Measurements from ENCODE around the gene TMEM132D.

Gene TMEM132D

DNA sequence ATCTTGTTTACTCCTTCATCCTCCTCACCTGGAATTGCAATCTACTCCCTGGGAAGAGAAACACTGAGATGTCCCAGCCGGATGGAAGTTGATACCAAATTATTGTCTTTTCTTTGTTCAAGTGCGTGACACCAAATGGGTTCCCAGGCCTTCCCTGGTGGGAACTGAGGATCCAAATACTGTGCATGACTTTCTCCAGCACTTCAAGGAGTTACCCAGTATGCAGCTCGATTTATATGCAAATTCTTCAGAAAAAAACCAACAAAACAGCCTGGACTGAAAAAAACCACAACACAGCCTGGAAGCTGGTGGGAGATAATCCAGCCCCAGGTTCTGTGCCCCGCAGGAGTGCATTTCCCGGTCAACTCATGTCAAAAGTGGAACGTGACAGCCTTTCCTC is 740.0 kb downstream of the TMEM132D start:
- Histone ChIP-seq H3K79me2 (ENCODE audit: control insufficient read depth, insufficient read depth, low read length, unreplicated experiment) (no peaks in the 10 kb centered on the region), H3K36me3 (ENCODE audit: insufficient read depth, low read length) (no peaks in the 10 kb centered on the region), H2AFZ (ENCODE audit: low read length, unreplicated experiment) (no peak overlapping the region), H3K27me3 (ENCODE audit: insufficient read depth, low read length) (no peaks in the 10 kb centered on the region), H3K27ac (ENCODE audit: low read depth, low read length) (no peak overlapping the region), H3K4me3 (ENCODE audit: low read depth, low read length) (no peak overlapping the region), H3K4me1 (ENCODE audit: control insufficient read depth, insufficient read depth, low read length, unreplicated experiment) (no peaks in the 10 kb centered on the region)

DNA sequence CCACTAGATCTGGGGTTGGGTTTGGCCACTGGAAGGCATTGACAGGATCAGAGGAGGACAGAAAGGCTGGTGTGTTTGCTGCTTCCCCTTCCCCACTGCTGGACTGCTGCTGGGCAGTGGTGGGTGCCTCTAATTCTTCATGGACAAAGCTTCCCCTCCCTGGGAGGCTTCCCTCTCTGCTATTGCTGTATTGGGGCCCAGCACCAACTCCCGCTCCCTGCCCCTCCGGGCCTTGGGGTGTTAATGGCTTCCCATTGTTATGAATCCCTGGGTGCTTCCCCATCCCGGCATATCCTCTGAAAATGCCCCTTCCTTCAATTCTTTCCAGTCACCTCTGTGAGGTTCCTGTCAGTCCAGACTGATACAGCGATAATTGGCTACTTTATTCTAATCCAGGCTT is 740.4 kb downstream of the TMEM132D start:
- Histone ChIP-seq H3K4me1 (ENCODE audit: control insufficient read depth, insufficient read depth, low read length, unreplicated experiment) (no peaks in the 10 kb centered on the region), H3K4me3 (ENCODE audit: low read depth, low read length) (no peak overlapping the region), H3K79me2 (ENCODE audit: control insufficient read depth, insufficient read depth, low read length, unreplicated experiment) (no peaks in the 10 kb centered on the region), H3K27me3 (ENCODE audit: insufficient read depth, low read length) (no peaks in the 10 kb centered on the region), H2AFZ (ENCODE audit: low read length, unreplicated experiment) (no peak overlapping the region), H3K36me3 (ENCODE audit: insufficient read depth, low read length) (no peaks in the 10 kb centered on the region), H3K27ac (ENCODE audit: low read depth, low read length) (no peak overlapping the region)

DNA sequence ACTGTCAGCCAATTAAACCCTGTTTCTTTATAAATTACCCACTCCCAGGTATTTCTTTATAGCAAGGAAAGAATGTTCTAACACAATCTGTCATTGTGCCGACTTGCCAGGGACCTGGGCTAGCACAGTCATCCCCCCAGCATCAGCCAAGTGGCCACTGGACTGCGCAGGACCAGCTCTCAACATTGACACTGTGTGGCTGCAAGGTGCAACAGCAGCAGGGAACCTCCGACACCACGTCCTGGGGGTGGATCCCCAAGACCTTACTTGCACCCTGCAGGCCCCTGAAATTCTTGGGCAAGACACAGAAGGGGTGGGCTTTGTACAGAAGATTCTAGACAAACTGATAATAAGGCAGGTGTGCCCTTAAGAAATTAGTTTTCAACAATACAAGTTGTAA is 741.0 kb downstream of the TMEM132D start:
- Histone ChIP-seq H3K36me3 (ENCODE audit: insufficient read depth, low read length) (no peaks in the 10 kb centered on the region), H3K27ac (ENCODE audit: low read depth, low read length) (no peak overlapping the region), H3K79me2 (ENCODE audit: control insufficient read depth, insufficient read depth, low read length, unreplicated experiment) (no peaks in the 10 kb centered on the region), H3K4me3 (ENCODE audit: low read depth, low read length) (no peak overlapping the region), H3K27me3 (ENCODE audit: insufficient read depth, low read length) (no peaks in the 10 kb centered on the region), H3K4me1 (ENCODE audit: control insufficient read depth, insufficient read depth, low read length, unreplicated experiment) (no peaks in the 10 kb centered on the region), H2AFZ (ENCODE audit: low read length, unreplicated experiment) (no peak overlapping the region)

DNA sequence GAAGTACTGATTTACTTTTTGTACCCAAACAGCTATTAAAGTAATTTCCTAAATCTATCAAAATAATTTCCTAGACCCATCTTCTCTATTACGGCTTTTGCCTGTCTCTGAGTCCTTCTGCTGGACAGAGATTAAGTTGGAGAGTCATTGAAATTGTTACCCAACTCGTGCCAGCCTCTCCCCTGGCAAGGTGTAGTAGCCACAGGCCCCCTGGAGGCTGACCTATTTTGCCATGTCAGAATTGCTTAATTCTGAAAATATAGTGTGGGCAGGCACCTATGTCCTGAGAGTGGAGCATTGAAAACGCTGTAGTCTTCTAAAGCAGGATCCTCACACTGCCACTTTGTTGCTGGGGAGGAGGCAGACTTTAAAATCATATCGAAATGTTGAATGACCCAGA is 742.3 kb downstream of the TMEM132D start:
- H3K27me3 ChIP-seq (ENCODE audit: insufficient read depth, low read length), result no peaks in the 10 kb centered on the region

DNA sequence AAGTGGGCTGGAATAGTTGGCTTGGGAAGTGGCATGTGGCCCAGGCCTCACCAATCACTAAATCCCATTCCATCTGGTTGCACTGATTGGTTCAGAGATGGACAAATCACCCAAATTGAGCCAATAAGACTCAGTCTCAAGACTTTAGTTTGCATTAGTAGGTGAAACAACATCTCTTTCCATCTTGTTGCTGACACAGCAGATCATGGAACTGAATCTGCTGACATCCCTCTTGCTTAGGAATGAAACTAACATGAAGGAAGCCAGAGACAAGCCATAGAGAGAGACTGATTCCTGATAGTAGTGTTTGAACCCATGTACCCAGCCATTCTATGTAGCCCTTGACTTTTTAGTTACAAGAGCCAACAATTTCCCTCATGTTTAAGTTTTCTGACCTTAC is 743.5 kb downstream of the TMEM132D start:
- Histone ChIP-seq H3K27ac (ENCODE audit: low read depth, low read length) (no peak overlapping the region), H3K4me3 (ENCODE audit: low read depth, low read length) (no peak overlapping the region), H3K4me1 (ENCODE audit: control insufficient read depth, insufficient read depth, low read length, unreplicated experiment) (no peaks in the 10 kb centered on the region), H3K27me3 (ENCODE audit: insufficient read depth, low read length) (no peaks in the 10 kb centered on the region), H2AFZ (ENCODE audit: low read length, unreplicated experiment) (no peak overlapping the region), H3K79me2 (ENCODE audit: control insufficient read depth, insufficient read depth, low read length, unreplicated experiment) (no peaks in the 10 kb centered on the region), H3K36me3 (ENCODE audit: insufficient read depth, low read length) (no peaks in the 10 kb centered on the region)

More for the DNA sequence above, 742.3 kb downstream of the TMEM132D start:
- Histone ChIP-seq H3K79me2 (ENCODE audit: control insufficient read depth, insufficient read depth, low read length, unreplicated experiment) (no peaks in the 10 kb centered on the region), H3K27ac (ENCODE audit: low read depth, low read length) (no peak overlapping the region), H2AFZ (ENCODE audit: low read length, unreplicated experiment) (no peak overlapping the region), H3K36me3 (ENCODE audit: insufficient read depth, low read length) (no peaks in the 10 kb centered on the region), H3K4me3 (ENCODE audit: low read depth, low read length) (no peak overlapping the region), H3K4me1 (ENCODE audit: control insufficient read depth, insufficient read depth, low read length, unreplicated experiment) (no peaks in the 10 kb centered on the region)

DNA sequence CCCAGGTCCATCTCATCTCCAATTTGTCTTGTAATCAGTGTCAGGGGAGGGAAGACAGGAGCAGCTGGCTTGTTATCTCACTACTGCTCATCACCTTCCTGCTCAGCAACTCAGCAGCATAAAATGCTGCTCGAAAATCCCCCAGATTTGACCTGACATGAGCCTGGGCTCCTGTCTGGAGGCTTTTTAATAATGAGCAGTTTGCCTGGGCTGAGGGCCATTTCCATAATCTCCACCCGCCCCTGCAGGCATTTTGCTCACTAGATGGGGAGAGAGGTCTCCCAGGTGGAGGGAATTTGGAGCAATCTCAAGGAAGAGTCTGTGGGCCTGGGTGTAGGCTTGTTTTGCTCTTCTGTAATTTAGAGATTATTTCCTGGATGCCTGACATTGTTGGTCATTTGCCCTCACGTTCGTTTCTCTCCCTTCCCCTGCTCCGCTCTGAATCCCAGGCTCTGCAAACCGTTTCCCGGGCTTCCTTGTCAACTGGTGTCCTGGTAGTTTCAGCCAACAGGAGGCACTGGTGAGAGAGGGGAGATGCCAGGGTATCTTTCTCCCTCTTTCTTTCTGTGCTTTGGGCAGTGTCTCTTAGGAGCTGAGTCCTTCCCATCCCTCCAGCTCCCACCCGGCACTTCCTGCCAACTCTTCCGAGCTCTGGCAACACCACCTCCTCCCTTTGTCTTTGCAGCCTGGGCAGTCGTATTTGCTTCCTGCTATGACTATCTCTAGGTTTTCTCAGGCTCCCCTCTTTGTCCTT is 751.3 kb downstream of the TMEM132D start:
- H3K4me1 ChIP-seq (ENCODE audit: control insufficient read depth, insufficient read depth, low read length, unreplicated experiment), result no peaks in the 10 kb centered on the region
- no peaks in the 10 kb centered on the region for H3K79me2 ChIP-seq (ENCODE audit: control insufficient read depth, insufficient read depth, low read length, unreplicated experiment)
- H3K36me3 ChIP-seq (ENCODE audit: insufficient read depth, low read length), result no peaks in the 10 kb centered on the region
- no peak overlapping the region for H2AFZ ChIP-seq (ENCODE audit: low read length, unreplicated experiment)
- H3K27ac ChIP-seq (ENCODE audit: low read depth, low read length), result no peak overlapping the region
- no peaks in the 10 kb centered on the region for H3K27me3 ChIP-seq (ENCODE audit: insufficient read depth, low read length)
- no peak overlapping the region for H3K4me3 ChIP-seq (ENCODE audit: low read depth, low read length)

DNA sequence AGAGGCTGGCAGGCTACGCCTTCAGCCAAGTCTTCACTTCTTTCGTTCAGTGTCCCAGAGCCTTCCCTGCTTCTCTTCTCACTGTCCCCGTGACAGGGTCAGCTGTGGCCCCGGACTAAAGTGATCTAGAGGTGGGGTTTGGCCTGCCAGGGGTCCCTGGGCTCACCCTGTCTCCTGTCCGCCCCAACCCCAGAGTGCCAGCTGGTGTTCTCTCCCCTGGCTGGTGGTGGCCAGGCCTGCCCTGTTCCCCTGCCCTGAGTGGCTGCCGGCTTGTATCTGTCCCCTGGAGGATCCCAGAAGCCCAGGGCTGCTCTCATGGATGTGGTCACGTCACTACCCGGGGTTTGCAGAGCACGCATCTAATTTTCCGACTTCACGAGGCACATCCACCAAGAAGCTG is 753.1 kb downstream of the TMEM132D start:
- H3K4me3 ChIP-seq (ENCODE audit: low read depth, low read length), result no peak overlapping the region
- no peak overlapping the region for H3K27ac ChIP-seq (ENCODE audit: low read depth, low read length)
- H2AFZ ChIP-seq (ENCODE audit: low read length, unreplicated experiment), result no peak overlapping the region
- no peaks in the 10 kb centered on the region for H3K36me3 ChIP-seq (ENCODE audit: insufficient read depth, low read length)
- H3K79me2 ChIP-seq (ENCODE audit: control insufficient read depth, insufficient read depth, low read length, unreplicated experiment), result no peaks in the 10 kb centered on the region
- no peaks in the 10 kb centered on the region for H3K4me1 ChIP-seq (ENCODE audit: control insufficient read depth, insufficient read depth, low read length, unreplicated experiment)
- H3K27me3 ChIP-seq (ENCODE audit: insufficient read depth, low read length), result no peaks in the 10 kb centered on the region

DNA sequence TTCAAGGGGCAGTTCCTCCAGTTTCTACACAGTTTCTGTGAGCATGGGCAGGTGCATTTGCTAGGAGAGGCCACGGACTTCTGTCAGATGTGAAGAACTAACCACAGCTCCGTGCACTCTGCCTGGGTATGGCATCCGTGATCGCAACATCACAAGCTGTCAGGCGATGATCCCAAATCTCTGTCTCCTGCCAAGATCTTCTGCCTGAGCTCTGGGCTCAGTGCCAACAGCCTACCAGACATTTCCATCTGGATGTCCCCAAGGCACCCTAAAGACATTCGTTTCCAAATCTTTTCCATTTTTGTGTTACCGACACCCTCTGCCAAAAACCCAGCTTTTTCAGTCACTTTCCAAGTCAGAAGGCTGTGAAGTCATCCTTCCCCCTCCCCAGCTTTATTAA is 758.4 kb downstream of the TMEM132D start:
- H2AFZ ChIP-seq (ENCODE audit: low read length, unreplicated experiment), result no peak overlapping the region
- no peaks in the 10 kb centered on the region for H3K27me3 ChIP-seq (ENCODE audit: insufficient read depth, low read length)
- no peaks in the 10 kb centered on the region for H3K36me3 ChIP-seq (ENCODE audit: insufficient read depth, low read length)
- no peaks in the 10 kb centered on the region for H3K79me2 ChIP-seq (ENCODE audit: control insufficient read depth, insufficient read depth, low read length, unreplicated experiment)
- H3K4me1 ChIP-seq (ENCODE audit: control insufficient read depth, insufficient read depth, low read length, unreplicated experiment), result no peaks in the 10 kb centered on the region
- no peak overlapping the region for H3K27ac ChIP-seq (ENCODE audit: low read depth, low read length)
- no peak overlapping the region for H3K4me3 ChIP-seq (ENCODE audit: low read depth, low read length)

DNA sequence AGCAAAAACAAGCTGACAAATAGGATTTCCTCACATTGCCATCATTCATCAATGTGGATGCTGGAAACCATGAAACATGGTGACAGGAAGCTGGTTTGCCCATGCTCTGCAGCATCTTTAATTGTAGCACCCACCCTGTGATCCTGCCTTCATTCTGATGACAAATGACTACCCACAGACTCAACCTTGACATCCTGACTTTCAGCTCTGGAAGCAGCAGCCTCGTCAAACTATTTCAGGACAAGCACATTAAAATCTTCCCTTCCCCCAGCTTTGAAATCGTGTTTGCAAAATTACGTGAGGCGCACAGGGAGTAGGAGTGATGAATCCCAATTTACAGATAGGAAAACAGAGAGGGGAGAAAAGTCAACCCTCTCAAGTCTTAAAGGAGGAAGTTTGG is 765.0 kb downstream of the TMEM132D start:
- Histone ChIP-seq H2AFZ (ENCODE audit: low read length, unreplicated experiment) (no peak overlapping the region), H3K27ac (ENCODE audit: low read depth, low read length) (no peak overlapping the region), H3K4me1 (ENCODE audit: control insufficient read depth, insufficient read depth, low read length, unreplicated experiment) (no peaks in the 10 kb centered on the region), H3K4me3 (ENCODE audit: low read depth, low read length) (no peak overlapping the region), H3K36me3 (ENCODE audit: insufficient read depth, low read length) (no peaks in the 10 kb centered on the region), H3K79me2 (ENCODE audit: control insufficient read depth, insufficient read depth, low read length, unreplicated experiment) (no peaks in the 10 kb centered on the region), H3K27me3 (ENCODE audit: insufficient read depth, low read length) (no peaks in the 10 kb centered on the region)

DNA sequence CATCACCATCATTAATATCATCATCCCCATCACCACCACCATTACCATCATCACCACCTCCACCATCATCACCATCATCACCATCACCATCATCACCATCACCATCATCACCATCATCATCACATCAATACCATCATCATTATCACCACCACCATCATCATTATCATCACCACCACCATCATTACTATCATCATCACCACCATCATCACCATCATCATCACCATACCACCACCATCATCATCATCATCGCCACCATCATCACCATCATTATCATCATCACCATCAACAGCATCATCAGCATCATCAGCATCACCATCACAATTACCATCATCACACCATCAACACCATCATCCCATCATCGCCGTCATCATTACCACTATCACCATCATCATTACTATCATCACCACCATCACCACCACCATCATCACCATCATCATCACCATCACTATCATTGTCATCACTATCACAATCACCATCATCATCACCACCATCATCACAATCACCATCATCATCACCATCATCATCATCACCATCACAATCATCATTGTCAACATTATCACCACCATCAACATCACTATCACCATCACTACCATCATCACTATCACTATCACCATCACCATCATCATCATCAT is 767.0 kb downstream of the TMEM132D start:
- Histone ChIP-seq H2AFZ (ENCODE audit: low read length, unreplicated experiment) (no peak overlapping the region), H3K4me1 (ENCODE audit: control insufficient read depth, insufficient read depth, low read length, unreplicated experiment) (no peaks in the 10 kb centered on the region), H3K27ac (ENCODE audit: low read depth, low read length) (no peak overlapping the region), H3K4me3 (ENCODE audit: low read depth, low read length) (no peak overlapping the region), H3K36me3 (ENCODE audit: insufficient read depth, low read length) (no peaks in the 10 kb centered on the region), H3K79me2 (ENCODE audit: control insufficient read depth, insufficient read depth, low read length, unreplicated experiment) (no peaks in the 10 kb centered on the region), H3K27me3 (ENCODE audit: insufficient read depth, low read length) (no peaks in the 10 kb centered on the region)

DNA sequence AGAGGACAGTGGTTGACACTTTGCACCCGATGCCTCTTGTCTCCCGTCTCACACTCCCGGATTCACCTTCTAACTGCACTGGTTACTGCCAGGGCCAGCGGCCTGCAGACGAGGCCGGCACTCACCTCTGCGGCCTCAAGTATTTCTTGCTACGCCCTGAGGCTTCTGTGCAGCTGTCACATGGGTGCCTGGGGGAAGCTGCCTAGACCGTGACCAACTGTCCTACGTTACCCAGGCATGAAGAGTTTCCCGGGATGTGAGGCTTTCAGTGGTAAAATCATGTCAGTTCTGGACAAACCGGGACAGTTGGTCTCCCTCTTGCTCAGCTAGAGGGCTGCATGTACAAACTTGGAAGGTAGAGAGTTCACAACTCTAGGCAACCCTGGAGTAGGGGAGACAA is 776.1 kb downstream of the TMEM132D start:
- H2AFZ ChIP-seq (ENCODE audit: low read length, unreplicated experiment), result no peak overlapping the region
- H3K27me3 ChIP-seq (ENCODE audit: insufficient read depth, low read length), result no peaks in the 10 kb centered on the region
- no peaks in the 10 kb centered on the region for H3K79me2 ChIP-seq (ENCODE audit: control insufficient read depth, insufficient read depth, low read length, unreplicated experiment)
- no peaks in the 10 kb centered on the region for H3K36me3 ChIP-seq (ENCODE audit: insufficient read depth, low read length)
- no peak overlapping the region for H3K27ac ChIP-seq (ENCODE audit: low read depth, low read length)
- H3K4me3 ChIP-seq (ENCODE audit: low read depth, low read length), result no peak overlapping the region
- no peaks in the 10 kb centered on the region for H3K4me1 ChIP-seq (ENCODE audit: control insufficient read depth, insufficient read depth, low read length, unreplicated experiment)

Data from ACC112 (cell line).